NCI-H1930 (cell line): ENCODE data around the gene USP16.
A peak's percentile ranks its signal among the peaks of the same experiment; 100 is the strongest.
"Not testable (repeated sequence)": the region's sequence is repeated elsewhere in the genome, so short reads cannot be mapped to it uniquely, and the experiment has no call there.

Experiments used
- DNase-seq, 2 experiments: peaks; one replicate each; lab custom pipeline; 2025; lab: John Stamatoyannopoulos, UW

The USP16 gene

GRCh38 chr21:29033871-29034270, 9.4 kb downstream of the USP16 start:
- DNase-seq: no peak

DNA sequence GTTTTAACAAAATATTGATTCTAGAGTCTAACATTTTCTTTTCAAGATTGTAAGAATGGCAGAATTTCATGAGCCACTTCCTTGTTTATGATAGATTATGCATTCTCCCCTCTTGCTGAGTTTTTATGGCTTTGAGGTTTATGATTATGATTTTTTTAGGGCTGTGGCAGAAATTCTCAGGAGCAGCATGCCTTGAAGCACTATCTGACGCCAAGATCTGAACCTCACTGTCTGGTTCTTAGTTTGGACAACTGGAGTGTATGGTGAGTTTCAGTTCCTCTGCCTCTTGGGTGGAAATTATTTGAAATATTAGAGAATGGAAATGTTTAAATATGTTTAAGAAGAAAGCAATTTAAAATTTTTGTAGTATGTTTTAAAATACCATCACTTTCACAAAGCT, 10.2 kb downstream of the USP16 start:
- no peak for DNase-seq

DNA sequence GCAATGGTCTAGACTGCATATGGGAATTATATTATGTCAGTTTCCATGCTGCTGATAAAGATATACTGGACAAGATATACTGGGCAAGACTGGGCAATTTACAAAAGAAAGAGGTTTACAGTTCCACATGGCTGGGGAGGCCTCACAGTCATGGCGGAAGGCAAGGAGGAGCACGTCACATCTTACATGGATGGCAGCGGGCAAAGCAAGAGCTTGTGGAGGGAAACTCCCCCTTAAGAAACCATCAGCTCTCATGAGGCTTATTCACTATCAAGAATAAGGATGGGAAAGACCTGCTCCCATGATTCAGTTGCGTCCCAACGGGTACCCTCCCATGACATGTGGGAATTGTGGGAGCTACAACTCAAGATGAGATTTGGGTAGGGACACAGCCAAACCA, 27.8 kb downstream of the USP16 start:
- no peak for DNase-seq

- no peak for DNase-seq
Measured at GRCh38 chr21:29053011-29053553, 28.6 kb downstream of the USP16 start.

DNA sequence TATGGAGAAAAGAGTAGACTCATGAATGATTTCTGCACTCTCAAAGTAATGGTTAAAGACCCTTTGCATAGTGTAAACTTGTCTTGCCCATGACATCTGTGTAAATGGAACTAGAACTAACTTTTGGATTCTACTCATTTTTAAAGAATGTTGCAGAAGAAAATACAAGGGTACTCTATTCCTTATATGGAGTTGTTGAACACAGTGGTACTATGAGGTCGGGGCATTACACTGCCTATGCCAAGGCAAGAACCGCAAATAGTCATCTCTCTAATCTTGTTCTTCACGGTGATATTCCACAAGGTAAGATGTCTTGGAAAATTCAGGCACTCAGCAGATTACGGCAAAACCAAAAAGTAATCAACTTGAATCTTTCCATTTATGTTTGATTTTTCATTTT, 29.2 kb downstream of the USP16 start:
- no peak for DNase-seq

- DNase-seq: no peak
Measured at GRCh38 chr21:29055080-29055479, 30.6 kb downstream of the USP16 start.

DNA sequence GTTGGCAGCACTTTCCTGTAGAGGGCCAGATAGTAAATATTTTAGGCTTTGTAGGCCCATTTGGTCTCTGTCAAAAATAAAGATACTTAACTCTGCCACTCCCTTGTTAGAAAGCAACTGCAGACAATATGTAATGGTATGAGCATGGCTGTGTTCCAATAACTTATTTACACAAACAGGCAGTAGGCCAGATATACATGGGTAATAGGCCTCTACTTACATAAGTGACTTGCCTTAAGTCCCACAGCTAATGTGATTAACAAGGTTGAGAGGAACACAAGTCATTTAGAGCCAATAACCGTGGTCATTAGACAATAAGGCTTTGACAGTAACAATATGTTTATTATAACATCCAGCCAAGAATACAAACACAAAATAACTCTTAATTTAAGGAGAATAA, 31.5 kb downstream of the USP16 start:
- DNase-seq: no peak

DNA sequence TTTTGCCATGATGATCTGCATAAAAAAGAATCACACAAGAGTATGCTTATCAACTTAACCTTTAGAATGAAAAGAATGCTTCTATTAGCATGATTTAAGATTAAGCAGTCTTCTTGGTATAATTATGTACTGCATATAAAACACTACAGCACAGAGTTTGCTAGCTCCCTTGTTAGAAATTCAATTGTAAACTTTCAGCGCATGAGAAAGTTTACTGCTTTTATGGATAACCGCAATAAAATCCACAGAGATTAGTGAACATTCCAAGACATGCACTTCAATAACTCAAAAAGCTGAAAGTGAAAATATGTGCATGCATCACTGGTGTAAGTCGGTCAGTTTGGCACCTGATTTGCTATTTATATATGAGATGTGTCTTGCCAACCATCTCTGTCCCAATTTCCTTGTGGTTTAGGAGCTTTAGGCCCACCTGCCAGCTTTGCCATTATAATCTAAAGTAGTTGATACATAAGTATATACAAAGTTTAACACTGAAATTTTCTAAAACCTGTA, 32.1 kb downstream of the USP16 start:
- no peak for DNase-seq

DNA sequence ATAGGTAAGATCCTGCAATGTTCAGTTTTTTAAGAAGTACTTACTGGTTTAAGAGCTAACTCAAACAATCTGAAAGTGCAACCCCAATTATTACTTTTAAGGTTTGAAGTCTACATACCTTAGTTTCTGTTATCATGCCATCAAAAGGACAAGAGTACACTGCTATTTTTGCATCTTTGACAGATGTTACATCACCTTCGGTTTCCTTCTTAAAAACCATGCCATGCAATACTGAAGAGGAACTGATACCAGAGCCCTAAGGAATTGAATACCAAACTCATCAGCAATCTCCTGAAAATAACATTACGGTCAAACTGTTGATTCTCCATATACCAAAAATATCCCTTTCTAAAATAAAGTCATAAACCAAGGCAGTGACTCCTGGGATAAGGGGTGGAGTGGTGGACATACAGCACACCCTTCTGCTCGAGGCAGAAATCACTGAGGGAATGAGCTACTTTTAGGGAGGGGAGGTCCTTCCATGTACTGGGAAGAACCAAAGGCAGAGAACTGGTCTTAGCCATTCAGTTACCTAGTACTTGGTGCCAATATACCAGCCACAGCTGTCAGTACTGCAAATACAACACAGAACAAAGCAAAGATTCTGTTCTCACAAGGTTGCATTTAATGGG, 40.5 kb downstream of the USP16 start:
- no peak for DNase-seq

GRCh38 chr21:29072873-29073221, 48.4 kb downstream of the USP16 start:
- no peak for DNase-seq

DNA sequence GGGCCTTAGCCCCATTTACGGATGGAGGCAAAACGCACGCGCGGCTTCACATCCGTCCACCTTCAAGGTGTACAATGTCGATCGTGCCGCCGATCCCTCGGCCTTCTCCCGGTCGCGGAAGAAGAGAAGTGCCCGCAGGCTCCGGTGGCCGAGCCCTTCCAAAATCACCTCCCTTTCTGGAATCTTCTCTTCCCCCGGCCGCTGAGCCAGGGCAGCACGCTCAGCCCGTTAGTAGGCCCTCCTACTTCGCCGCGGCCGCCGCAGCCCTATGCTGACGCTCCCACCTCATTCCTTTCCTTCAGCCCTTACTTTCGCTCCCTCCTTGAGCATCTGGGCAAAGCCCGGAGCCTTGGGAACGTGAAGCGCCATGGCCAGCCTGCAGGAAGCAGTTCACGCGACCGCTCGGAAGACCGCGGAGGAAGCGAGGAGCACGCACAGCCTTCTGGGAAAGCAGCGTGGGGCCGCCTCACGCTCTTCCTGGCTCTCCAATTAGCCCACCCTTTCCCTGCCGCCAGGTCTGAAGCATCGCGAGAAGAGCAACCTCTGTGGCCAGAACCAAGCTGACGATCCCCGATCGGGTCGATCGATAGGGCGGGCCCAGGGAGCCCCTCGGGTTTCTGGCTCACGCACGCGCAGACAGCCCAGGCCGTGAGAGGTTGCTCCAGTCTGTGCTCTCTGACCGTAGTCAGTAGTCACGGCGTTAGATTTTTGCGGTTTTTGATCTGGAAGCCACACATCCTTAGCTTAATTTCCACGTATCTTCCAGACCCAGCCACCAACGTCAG, 48.9 kb downstream of the USP16 start, which contains the start of gene CCT8:
TSS of gene CCT8 (minus strand) at position 427 of the 785 bp plus-strand sequence. CDS start at position 369, 58 bp downstream.
- DNase-seq: peak; percentile 97

DNA sequence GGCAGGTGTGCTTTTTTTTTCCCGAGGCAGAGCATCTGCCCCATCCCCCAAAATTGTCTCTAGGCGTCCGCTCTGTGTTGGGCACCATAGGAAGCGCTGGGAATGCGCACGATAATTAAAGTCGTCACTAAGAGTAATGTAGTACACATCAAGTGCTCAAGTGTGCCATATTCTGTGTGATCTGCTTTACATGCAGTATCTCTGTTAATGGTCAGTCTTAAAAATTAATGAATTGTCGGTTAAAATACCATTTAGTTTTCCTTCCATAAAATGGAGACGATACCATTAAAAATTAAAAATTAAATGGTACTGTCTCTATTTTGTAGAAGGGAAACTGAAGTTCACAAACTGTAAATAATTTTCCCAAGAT, 49.5 kb downstream of the USP16 start:
- DNase-seq: no peak

- no peak for DNase-seq
Measured at GRCh38 chr21:29074783-29075182, 50.3 kb downstream of the USP16 start.

DNA sequence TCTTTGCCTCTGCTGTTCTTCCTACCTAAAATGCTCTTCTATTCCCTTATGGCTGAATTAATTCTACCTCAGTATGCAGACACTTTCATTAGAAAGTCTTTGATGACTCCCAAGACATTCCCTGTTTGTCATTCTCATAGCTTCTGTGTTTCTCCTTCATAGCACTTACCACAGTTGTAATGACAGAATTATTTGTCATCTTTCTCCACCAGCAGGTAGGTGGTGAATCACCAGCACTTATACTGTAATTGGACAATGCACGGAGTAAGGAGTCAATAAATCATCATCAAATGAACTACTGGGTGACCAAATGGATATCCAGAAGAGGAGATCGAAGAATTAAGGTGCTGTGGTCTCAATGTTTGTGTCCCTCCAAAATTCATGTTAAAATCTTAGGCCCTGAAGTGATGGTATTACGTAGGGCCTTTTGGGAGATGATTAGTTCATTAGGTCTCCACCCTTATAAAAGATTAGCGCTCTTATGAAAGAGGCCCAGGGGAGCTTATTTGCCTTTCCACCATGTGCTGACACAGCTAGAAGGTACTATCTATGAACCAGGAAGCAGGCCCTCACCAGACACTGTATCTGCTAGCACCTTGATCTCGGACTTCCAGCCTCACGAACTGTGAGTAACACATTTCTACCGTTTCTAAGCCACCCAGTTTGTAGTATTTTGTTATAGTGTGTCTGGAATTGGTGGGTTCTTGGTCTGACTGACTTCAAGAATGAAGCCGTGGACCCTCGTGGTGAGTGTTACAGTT, 51.4 kb downstream of the USP16 start:
- DNase-seq: no peak

GRCh38 chr21:29076731-29077640, 52.5 kb downstream of the USP16 start:
- not testable (repeated sequence) for DNase-seq

DNA sequence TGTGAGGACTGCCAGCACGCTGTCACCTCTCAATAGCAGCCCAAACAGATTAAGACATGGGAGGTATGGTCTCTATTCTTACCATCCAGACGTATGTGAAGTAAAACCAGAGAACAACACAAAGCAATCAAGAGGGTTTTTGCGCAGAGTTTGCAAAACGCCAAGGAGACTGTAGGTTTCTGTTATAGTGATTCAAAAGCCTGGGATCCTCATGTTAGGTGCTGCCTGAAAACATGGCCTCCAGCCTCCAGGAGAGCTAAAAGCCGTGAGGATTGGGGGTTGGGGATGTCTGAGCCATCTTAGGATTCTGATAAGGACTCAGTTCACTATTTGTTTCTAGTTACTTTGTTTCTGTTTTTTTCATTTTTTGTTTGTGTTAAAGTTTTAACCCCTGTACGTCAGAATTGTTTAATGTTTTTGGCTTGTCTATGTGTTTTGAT, 53.2 kb downstream of the USP16 start:
- no peak for DNase-seq

DNA sequence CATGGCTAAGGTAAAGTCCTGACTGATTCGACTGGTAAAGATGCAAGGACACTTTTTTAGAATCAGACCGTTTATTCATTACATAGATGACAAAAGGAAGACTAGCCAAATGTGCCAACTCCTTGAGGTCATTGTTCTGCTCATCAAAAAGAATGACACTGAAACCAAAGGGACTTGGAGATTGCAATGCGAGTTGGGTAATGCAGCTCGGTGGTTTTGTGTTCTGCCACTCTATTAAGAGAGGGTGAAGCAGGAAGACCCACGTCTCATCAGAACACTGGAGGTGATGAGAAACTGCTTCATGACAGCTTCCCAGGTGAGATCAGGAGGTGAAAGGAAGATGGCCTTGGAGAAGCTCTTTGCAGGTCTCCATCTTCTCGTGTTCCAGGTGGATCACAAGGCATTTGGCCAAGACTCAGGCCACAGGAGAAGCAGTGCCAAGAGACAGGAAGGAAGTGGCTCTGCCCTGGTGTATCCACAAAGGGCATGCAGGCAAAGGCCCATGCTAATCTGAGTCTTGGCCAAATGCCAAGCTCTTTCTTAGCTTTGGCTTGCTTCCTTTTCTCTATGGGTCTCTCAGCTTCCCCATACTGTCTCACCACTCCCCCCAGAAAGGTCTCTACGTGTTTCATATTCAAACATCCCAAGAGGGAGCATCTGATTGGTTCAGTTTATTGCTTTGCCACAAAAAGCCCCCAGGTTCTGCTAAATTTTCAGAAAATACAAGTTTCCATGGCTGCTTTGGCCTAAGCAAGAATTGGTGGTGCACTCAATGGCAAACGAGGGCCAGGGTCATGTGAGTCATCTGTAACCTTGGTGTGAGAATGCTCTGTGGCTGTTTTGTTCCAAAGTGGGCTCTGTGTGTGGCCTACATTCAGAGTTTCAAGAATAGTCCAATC, 54.6 kb downstream of the USP16 start:
- no peak for DNase-seq

DNA sequence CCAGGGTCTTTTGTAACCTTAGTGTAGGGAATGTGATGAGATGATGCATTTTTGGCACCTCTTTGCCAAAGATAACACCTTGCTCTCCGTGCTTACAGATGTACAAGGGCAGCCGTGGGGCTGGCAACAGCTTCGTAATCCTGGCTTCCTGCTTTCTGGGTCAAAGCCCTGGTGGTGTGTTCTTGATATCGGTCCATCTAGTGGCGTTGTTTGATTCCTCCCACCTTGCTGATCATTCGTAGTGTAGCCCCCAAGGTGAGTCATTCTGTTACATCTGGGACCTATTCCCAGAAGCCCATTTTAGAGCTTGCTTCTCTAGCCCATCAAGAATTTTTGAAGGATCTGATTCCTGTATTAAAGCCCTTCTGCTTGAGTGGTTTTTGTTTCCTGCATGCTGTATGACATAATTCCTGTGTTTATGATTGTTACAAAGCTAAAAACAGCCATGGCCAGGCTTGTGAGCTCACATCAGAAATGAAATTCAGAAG, 56.0 kb downstream of the USP16 start:
- DNase-seq: no peak

DNA sequence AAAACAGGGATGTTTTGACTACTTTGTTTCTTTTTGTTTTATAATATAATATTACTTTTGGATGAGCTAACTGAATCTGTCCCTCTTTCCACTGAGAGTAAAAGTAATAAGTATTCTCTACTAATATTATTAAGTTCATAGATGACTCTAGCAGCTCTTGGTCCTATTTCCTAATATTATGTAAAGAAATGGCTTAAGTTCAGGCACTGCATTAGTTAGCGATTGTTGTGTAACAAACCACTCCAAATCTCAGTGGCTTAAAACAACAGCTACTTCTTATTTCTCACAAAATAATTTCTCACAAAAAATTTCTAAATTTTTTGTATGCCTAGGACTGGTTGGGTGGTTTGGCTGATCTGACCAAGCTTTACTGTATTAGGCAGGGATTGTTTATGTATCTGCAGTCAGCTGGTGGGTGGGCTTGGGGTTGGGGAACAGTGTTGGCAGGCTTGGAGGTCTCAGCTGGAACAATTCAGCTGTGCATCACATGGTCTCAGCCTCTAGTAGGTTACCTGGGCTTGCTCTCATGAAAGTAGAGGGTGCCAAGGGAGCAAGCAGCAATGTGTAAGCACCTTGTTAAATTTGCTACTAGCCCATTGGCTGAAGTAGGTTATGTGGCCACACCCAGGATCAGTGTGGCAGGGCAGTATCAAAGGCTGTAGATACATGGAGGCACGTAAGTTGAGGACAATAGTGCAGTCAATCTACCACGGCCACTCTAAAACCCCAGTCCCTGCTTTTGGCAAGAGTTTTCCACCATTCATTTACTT, 57.8 kb downstream of the USP16 start:
- DNase-seq: no peak
